ENCODE results near the gene MAPK6. TPM values are rescaled to one million over a fixed set of nuclear protein-coding genes. Genes with fewer than 3 reads are reported as not detected.
A peak's percentile ranks its signal among the peaks of the same experiment; 100 is the strongest.
"Not testable (repeated sequence)": the region's sequence is repeated elsewhere in the genome, so short reads cannot be mapped to it uniquely, and the experiment has no call there.

Gene MAPK6
- total RNA-seq, 3 donors from 2014 or later (not counting 1 experiment from before 2014, with no cell fraction given): 33.0 to 36.2 (median 33.1) TPM

DNA sequence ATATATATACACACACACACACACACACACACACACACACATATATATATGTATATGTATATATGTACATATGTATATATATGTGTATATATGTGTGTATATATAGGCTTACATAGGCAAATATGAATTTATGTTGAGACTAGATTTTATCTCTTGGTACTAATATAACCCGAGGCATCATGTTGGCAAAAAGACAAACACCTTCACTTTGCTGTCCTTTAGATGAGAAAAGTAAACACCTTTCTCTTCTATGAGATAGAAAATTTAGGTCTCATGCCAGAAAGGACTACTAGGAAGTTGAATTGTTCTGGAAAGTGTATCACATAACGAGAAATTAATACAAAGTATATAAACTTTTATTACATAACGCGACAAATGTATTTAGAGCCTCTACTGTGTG is 27.9 kb upstream of the MAPK6 start:
- ATAC-seq: no peak
- no peak for DNase-seq
- Histone ChIP-seq H3K4me3 (ENCODE audit: low read length) (no peak overlapping the region), H3K36me3 (ENCODE audit: control insufficient read depth, insufficient read depth, low read length) (no peaks in the 10 kb centered on the region), H3K4me1 (ENCODE audit: control insufficient read depth, insufficient read depth, low read length) (no peaks in the 10 kb centered on the region), H3K27me3 (ENCODE audit: control insufficient read depth, insufficient read depth, low read length) (no peaks in the 10 kb centered on the region), H3K9me3 (ENCODE audit: control insufficient read depth, insufficient read depth, low read length) (no peaks in the 10 kb centered on the region), H3K27ac (ENCODE audit: low read length) (no peak overlapping the region)
- no peak overlapping the region for H3K4me3 Mint-ChIP-seq
- no peaks in the 10 kb centered on the region for H3K27me3 Mint-ChIP-seq (ENCODE audit: low read depth in 2 of 2)
- no peaks in the 10 kb centered on the region for H3K36me3 Mint-ChIP-seq
- no peaks in the 10 kb centered on the region for H3K9me3 Mint-ChIP-seq
- H3K27ac Mint-ChIP-seq: no peak overlapping the region
- intact Hi-C loops (cut with micrococcal nuclease): no loop called here
- TF ChIP-seq, protein P1, sequence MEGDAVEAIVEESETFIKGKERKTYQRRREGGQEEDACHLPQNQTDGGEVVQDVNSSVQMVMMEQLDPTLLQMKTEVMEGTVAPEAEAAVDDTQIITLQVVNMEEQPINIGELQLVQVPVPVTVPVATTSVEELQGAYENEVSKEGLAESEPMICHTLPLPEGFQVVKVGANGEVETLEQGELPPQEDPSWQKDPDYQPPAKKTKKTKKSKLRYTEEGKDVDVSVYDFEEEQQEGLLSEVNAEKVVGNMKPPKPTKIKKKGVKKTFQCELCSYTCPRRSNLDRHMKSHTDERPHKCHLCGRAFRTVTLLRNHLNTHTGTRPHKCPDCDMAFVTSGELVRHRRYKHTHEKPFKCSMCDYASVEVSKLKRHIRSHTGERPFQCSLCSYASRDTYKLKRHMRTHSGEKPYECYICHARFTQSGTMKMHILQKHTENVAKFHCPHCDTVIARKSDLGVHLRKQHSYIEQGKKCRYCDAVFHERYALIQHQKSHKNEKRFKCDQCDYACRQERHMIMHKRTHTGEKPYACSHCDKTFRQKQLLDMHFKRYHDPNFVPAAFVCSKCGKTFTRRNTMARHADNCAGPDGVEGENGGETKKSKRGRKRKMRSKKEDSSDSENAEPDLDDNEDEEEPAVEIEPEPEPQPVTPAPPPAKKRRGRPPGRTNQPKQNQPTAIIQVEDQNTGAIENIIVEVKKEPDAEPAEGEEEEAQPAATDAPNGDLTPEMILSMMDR (IDR thresholded peaks at IDR 0.05): no peak
- 100% methylated on average over 2 of the region's 4 CpGs for WGBS (ENCODE audit: insufficient coverage)
- H3K4me1 Mint-ChIP-seq: no peaks in the 10 kb centered on the region

DNA sequence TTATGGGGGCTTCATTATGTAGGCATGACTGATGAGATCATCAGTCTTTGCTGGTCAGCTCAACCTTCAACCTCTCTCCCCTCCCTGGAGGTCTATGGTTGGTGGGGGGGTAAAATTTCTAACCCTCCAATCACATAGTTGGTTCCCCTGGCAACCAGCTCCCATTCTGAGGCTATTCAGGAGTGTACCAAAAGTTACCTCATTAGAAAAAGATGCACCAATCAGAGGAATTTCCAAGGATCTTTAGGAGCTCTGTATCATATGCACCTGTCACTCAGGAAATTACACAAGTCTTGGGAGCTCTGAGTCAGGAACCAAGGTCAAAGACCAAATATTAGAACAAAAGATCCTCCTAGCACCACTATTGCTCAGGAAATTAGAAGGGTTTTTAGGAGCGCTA is 26.1 kb upstream of the MAPK6 start:
- Histone ChIP-seq H3K27me3 (ENCODE audit: control insufficient read depth, insufficient read depth, low read length) (no peaks in the 10 kb centered on the region), H3K4me3 (ENCODE audit: low read length) (no peak overlapping the region), H3K9me3 (ENCODE audit: control insufficient read depth, insufficient read depth, low read length) (no peaks in the 10 kb centered on the region), H3K4me1 (ENCODE audit: control insufficient read depth, insufficient read depth, low read length) (no peaks in the 10 kb centered on the region), H3K27ac (ENCODE audit: low read length) (no peak overlapping the region), H3K36me3 (ENCODE audit: control insufficient read depth, insufficient read depth, low read length) (no peaks in the 10 kb centered on the region)
- Mint-ChIP-seq H3K27ac (no peak overlapping the region), H3K4me1 (no peaks in the 10 kb centered on the region), H3K9me3 (no peaks in the 10 kb centered on the region), H3K4me3 (no peak overlapping the region), H3K36me3 (no peaks in the 10 kb centered on the region), H3K27me3 (ENCODE audit: low read depth in 2 of 2) (no peaks in the 10 kb centered on the region)
- intact Hi-C loops (cut with micrococcal nuclease): no loop called here
- 100% methylated on average over 1 of the region's 1 CpG for WGBS (ENCODE audit: insufficient coverage)
- DNase-seq: no peak
- no peak for ATAC-seq
- TF ChIP-seq, protein P1 (IDR thresholded peaks at IDR 0.05): no peak

DNA sequence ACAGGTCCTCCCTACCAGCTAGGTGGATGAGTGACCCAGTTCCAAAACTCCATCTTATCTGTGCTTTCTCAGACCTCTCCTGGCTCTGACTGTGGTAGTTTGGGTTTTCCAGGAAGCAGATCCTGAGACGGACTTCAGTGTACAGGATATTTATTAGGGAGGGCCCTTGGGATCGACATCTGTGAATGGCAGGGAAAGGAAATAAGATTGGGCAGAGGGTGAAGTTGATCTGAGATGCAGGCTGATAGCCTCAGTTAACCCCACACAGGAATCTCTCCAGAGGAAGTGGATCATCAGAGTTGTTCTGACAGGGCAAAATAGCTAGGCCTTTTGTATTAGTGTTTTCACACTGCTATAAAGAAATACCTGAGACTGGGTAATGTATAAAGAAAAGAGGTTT is 16.7 kb upstream of the MAPK6 start:
- Histone ChIP-seq H3K27me3 (ENCODE audit: control insufficient read depth, insufficient read depth, low read length) (no peaks in the 10 kb centered on the region), H3K9me3 (ENCODE audit: control insufficient read depth, insufficient read depth, low read length) (no peaks in the 10 kb centered on the region), H3K27ac (ENCODE audit: low read length) (no peak overlapping the region), H3K36me3 (ENCODE audit: control insufficient read depth, insufficient read depth, low read length) (no peaks in the 10 kb centered on the region), H3K4me3 (ENCODE audit: low read length) (no peak overlapping the region), H3K4me1 (ENCODE audit: control insufficient read depth, insufficient read depth, low read length) (no peaks in the 10 kb centered on the region)
- intact Hi-C loops (cut with micrococcal nuclease): no loop called here
- ATAC-seq: no peak
- Mint-ChIP-seq H3K27ac (no peak overlapping the region), H3K4me1 (no peaks in the 10 kb centered on the region), H3K27me3 (ENCODE audit: low read depth in 2 of 2) (no peaks in the 10 kb centered on the region), H3K4me3 (no peak overlapping the region), H3K9me3 (no peaks in the 10 kb centered on the region), H3K36me3 (no peaks in the 10 kb centered on the region)
- WGBS (ENCODE audit: insufficient coverage): 82% methylated on average over 2 of the region's 2 CpGs
- DNase-seq: no peak
- TF ChIP-seq, protein P1 (IDR thresholded peaks at IDR 0.05): no peak

DNA sequence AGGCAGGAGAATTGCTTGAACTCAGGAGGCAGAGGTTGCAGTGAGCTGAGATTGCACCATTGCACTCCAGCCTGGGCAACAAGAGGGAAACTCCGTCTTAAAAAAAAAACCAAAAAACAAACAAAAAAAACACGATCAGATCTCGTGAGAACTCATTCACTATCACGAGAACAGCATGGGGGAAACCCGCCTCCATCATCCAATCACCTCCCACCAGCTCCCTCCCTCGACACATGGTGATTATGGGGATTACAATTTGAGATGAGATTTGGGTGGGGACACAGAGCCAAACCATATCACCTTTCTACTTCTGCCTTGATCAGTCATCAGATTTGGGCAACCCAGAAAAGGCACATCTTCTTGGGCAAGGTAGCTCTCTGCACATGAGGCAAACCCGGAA is 15.9 kb upstream of the MAPK6 start:
- H3K27ac ChIP-seq (ENCODE audit: low read length); H3K27ac Mint-ChIP-seq; H3K27me3 ChIP-seq (ENCODE audit: control insufficient read depth, insufficient read depth, low read length); H3K4me3 Mint-ChIP-seq; H3K9me3 ChIP-seq (ENCODE audit: control insufficient read depth, insufficient read depth, low read length); intact Hi-C loops (cut with micrococcal nuclease); H3K4me1 Mint-ChIP-seq; H3K36me3 ChIP-seq (ENCODE audit: control insufficient read depth, insufficient read depth, low read length); H3K9me3 Mint-ChIP-seq; H3K4me1 ChIP-seq (ENCODE audit: control insufficient read depth, insufficient read depth, low read length); H3K4me3 ChIP-seq (ENCODE audit: low read length); H3K27me3 Mint-ChIP-seq (ENCODE audit: low read depth in 2 of 2); H3K36me3 Mint-ChIP-seq: not testable (repeated sequence)
- ATAC-seq: peak in 1 of 3 donors; percentile 18
- peak in 1 of 2 donors; percentile 24 for DNase-seq
- 89% methylated on average over 4 of the region's 7 CpGs for WGBS (ENCODE audit: insufficient coverage)

All from natural killer cell (primary cell).